Measurements from ENCODE around the gene BEST1. TPM values are rescaled to one million over a fixed set of nuclear protein-coding genes. Genes with fewer than 3 reads are reported as not detected.

Gene BEST1
- total and polyA plus RNA-seq, 2 experiments from 2014 or later = 3.9 to 5.1 TPM

- in situ Hi-C loops (cut with MboI) = no loop called here
- no peak for DNase-seq
- 93% methylated on average over 18 to 19 of the region's 19 CpGs for WGBS, 2 experiments (ENCODE audit: low coverage in 1 of 2, low lambda C conversion rate in 2 of 2, missing lambda C conversion rate in 2 of 2)
Observed at GRCh38 chr11:61907282-61907681, 42.9 kb upstream of the BEST1 start.

GRCh38 chr11:61907871-61908729 lies 42.1 kb upstream of the BEST1 start:
- Histone ChIP-seq H2AFZ (no peak overlapping the region), H3K9me3 (ENCODE audit: low read depth) (no peaks in the 10 kb centered on the region), H3K79me2 (ENCODE audit: insufficient read depth) (no peaks in the 10 kb centered on the region), H4K20me1 (ENCODE audit: insufficient read depth) (no peaks in the 10 kb centered on the region), H3F3A (ENCODE audit: insufficient read depth) (no peaks in the 10 kb centered on the region), H3K36me3 (ENCODE audit: low read depth) (no peaks in the 10 kb centered on the region), H3K4me2 (ENCODE audit: unreplicated experiment) (no peak overlapping the region), H3K4me1 (ENCODE audit: insufficient read depth) (no peaks in the 10 kb centered on the region), H3K9me2 (ENCODE audit: insufficient read depth) (no peaks in the 10 kb centered on the region), H3K9ac (no peak overlapping the region), H3K4me3 (no peak overlapping the region), H3K27me3 (replicated peaks; ENCODE audit: insufficient read depth) (no peaks in the 10 kb centered on the region), H3K27ac (no peak overlapping the region)
- TF ChIP-seq EZH2 (IDR thresholded peaks at IDR 0.05; ENCODE audit: insufficient read depth, poor library complexity, severe bottlenecking) (no peak), EZH2phosphoT487 (IDR thresholded peaks at IDR 0.05; ENCODE audit: insufficient read depth, low read depth) (no peak)
- in situ Hi-C loops (cut with MboI) = no loop called here
- DNase-seq = no peak
- 90 to 91% methylated on average over 18 to 21 of the region's 21 CpGs for WGBS, 2 experiments (ENCODE audit: low coverage in 1 of 2, low lambda C conversion rate in 2 of 2, missing lambda C conversion rate in 2 of 2)

More at GRCh38 chr11:61907282-61907681, 42.9 kb upstream of the BEST1 start:
- Histone ChIP-seq H3K27ac (no peak overlapping the region), H3K4me1 (ENCODE audit: insufficient read depth) (no peaks in the 10 kb centered on the region), H3K79me2 (ENCODE audit: insufficient read depth) (no peaks in the 10 kb centered on the region), H3K9me2 (ENCODE audit: insufficient read depth) (no peaks in the 10 kb centered on the region), H3K4me2 (ENCODE audit: unreplicated experiment) (no peak overlapping the region), H4K20me1 (ENCODE audit: insufficient read depth) (no peaks in the 10 kb centered on the region), H3K9me3 (ENCODE audit: low read depth) (no peaks in the 10 kb centered on the region), H3K4me3 (no peak overlapping the region), H3F3A (ENCODE audit: insufficient read depth) (no peaks in the 10 kb centered on the region), H3K36me3 (ENCODE audit: low read depth) (no peaks in the 10 kb centered on the region), H3K27me3 (replicated peaks; ENCODE audit: insufficient read depth) (no peaks in the 10 kb centered on the region), H3K9ac (no peak overlapping the region), H2AFZ (no peak overlapping the region)
- no peak for TF ChIP-seq EZH2phosphoT487 (IDR thresholded peaks at IDR 0.05; ENCODE audit: insufficient read depth, low read depth)
- TF ChIP-seq EZH2 (IDR thresholded peaks at IDR 0.05; ENCODE audit: insufficient read depth, poor library complexity, severe bottlenecking) = no peak

GRCh38 chr11:61908730-61909316 lies 41.3 kb upstream of the BEST1 start:
- no peaks in the 10 kb centered on the region for H3K36me3 ChIP-seq (ENCODE audit: low read depth)
- H3K4me1 ChIP-seq (ENCODE audit: insufficient read depth) = no peaks in the 10 kb centered on the region
- in situ Hi-C loops (cut with MboI) = no loop called here
- no peaks in the 10 kb centered on the region for H3K9me3 ChIP-seq (ENCODE audit: low read depth)
- no peak overlapping the region for H3K27ac ChIP-seq
- H3F3A ChIP-seq (ENCODE audit: insufficient read depth) = no peaks in the 10 kb centered on the region
- H3K9ac ChIP-seq = no peak overlapping the region
- no peak for DNase-seq
- 69 to 75% methylated on average over 10 of the region's 10 CpGs for WGBS, 2 experiments (ENCODE audit: low coverage in 1 of 2, low lambda C conversion rate in 2 of 2, missing lambda C conversion rate in 2 of 2)
- no peaks in the 10 kb centered on the region for H3K9me2 ChIP-seq (ENCODE audit: insufficient read depth)
- H4K20me1 ChIP-seq (ENCODE audit: insufficient read depth) = no peaks in the 10 kb centered on the region
- H3K4me3 ChIP-seq = no peak overlapping the region
- H2AFZ ChIP-seq = no peak overlapping the region
- no peak for TF ChIP-seq EZH2 (IDR thresholded peaks at IDR 0.05; ENCODE audit: insufficient read depth, poor library complexity, severe bottlenecking)
- no peak for TF ChIP-seq EZH2phosphoT487 (IDR thresholded peaks at IDR 0.05; ENCODE audit: insufficient read depth, low read depth)
- no peaks in the 10 kb centered on the region for H3K27me3 ChIP-seq (replicated peaks; ENCODE audit: insufficient read depth)
- H3K79me2 ChIP-seq (ENCODE audit: insufficient read depth) = no peaks in the 10 kb centered on the region
- no peak overlapping the region for H3K4me2 ChIP-seq (ENCODE audit: unreplicated experiment)

GRCh38 chr11:61910187-61911127 lies 39.7 kb upstream of the BEST1 start:
- Histone ChIP-seq H3K9me3 (ENCODE audit: low read depth) (no peaks in the 10 kb centered on the region), H3K27me3 (replicated peaks; ENCODE audit: insufficient read depth) (no peaks in the 10 kb centered on the region), H3K9me2 (ENCODE audit: insufficient read depth) (no peaks in the 10 kb centered on the region), H4K20me1 (ENCODE audit: insufficient read depth) (no peaks in the 10 kb centered on the region), H3K36me3 (ENCODE audit: low read depth) (no peaks in the 10 kb centered on the region), H3K79me2 (ENCODE audit: insufficient read depth) (no peaks in the 10 kb centered on the region), H3K4me3 (no peak overlapping the region), H3F3A (ENCODE audit: insufficient read depth) (no peaks in the 10 kb centered on the region), H3K27ac (no peak overlapping the region), H3K4me1 (ENCODE audit: insufficient read depth) (no peaks in the 10 kb centered on the region), H3K4me2 (ENCODE audit: unreplicated experiment) (no peak overlapping the region), H3K9ac (no peak overlapping the region), H2AFZ (no peak overlapping the region)
- WGBS, 2 experiments (ENCODE audit: low coverage in 1 of 2, low lambda C conversion rate in 2 of 2, missing lambda C conversion rate in 2 of 2) = 61 to 68% methylated on average over 13 of the region's 13 CpGs
- TF ChIP-seq EZH2phosphoT487 (IDR thresholded peaks at IDR 0.05; ENCODE audit: insufficient read depth, low read depth) (no peak), EZH2 (IDR thresholded peaks at IDR 0.05; ENCODE audit: insufficient read depth, poor library complexity, severe bottlenecking) (no peak)
- in situ Hi-C loops (cut with MboI) = no loop called here
- DNase-seq = peak; percentile 27

Measured in GM23248 (cell line).